K562 (cell line): ENCODE data around the gene RMC1. TPM values are rescaled to one million over a fixed set of nuclear protein-coding genes. Genes with fewer than 3 reads are reported as not detected.

Source experiments
- CBX2 ChIP-seq: fragments of 200-600 bp; sonication (generic); IDR thresholded peaks from one replicate; pipeline ENCODE4 v1.6.1; 2012; ENCODE audit warnings: mild to moderate bottlenecking, low read length, inconsistent platforms; ENCODE audit not compliant: insufficient read depth, poor library complexity, severe bottlenecking
- EHMT2 ChIP-seq: fragments of 450-650 bp; IDR thresholded peaks from 2 replicates; pipeline ENCODE4 v1.6.1; 2018; ENCODE audit warnings: antibody characterized with exemption
- FIP1L1 ChIP-seq: fragments of 200-400 bp; formaldehyde crosslinking; IDR thresholded peaks from 2 replicates; pipeline ENCODE4 v1.6.1; 2018; ENCODE audit warnings: mild to moderate bottlenecking, low read depth, low read length; ENCODE audit not compliant: poor library complexity, severe bottlenecking
- FOXA3 ChIP-seq, 2 experiments: fragments of 450-650 bp in 1 of 2; sonication (generic) in 1 of 2; formaldehyde crosslinking; IDR thresholded peaks in 1 of 2; conservative IDR thresholded peaks in 1 of 2; 2 replicates each; pipeline versions ENCODE4 v1.4.0 to v1.8.0; 2020 to 2022; ENCODE audit warnings: mild to moderate bottlenecking in 2 of 2, missing genetic modification reagents in 1 of 2
- GTF2A2 ChIP-seq: IDR thresholded peaks from 2 replicates; pipeline ENCODE4 v1.6.1; 2016; ENCODE audit warnings: mild to moderate bottlenecking, missing genetic modification characterization, missing compliant biosample characterization
- JUNB ChIP-seq: fragments of 450-650 bp; formaldehyde crosslinking; conservative IDR thresholded peaks from 2 replicates; pipeline ENCODE4 v1.4.0; 2020; ENCODE audit warnings: mild to moderate bottlenecking
- KAT8 ChIP-seq: fragments of 450-650 bp; IDR thresholded peaks from 2 replicates; pipeline ENCODE4 v1.6.1; 2016; ENCODE audit warnings: low read depth, mild to moderate bottlenecking
- MCM3 ChIP-seq: fragments of 450-650 bp; IDR thresholded peaks from 2 replicates; pipeline ENCODE4 v1.6.1; 2016
- MTA1 ChIP-seq: fragments of 450-650 bp; IDR thresholded peaks from 2 replicates; pipeline ENCODE4 v1.6.1; 2017; ENCODE audit warnings: borderline replicate concordance
- NCOR1 ChIP-seq: fragments of 450-650 bp; IDR thresholded peaks from 2 replicates; pipeline ENCODE4 v1.6.1; 2016; ENCODE audit warnings: mild to moderate bottlenecking, moderate library complexity
- TAF9B ChIP-seq: fragments of 450-650 bp; IDR thresholded peaks from 2 replicates; pipeline ENCODE4 v1.6.1; 2018; ENCODE audit warnings: mild to moderate bottlenecking; ENCODE audit not compliant: partially characterized antibody
- TCFL5 ChIP-seq: fragments of 250-450 bp; sonication (Bioruptor Pico); conservative IDR thresholded peaks from 2 replicates; pipeline ENCODE4 v1.6.1; 2021; ENCODE audit warnings: mild to moderate bottlenecking, moderate library complexity, matching md5 sums
- XRCC4 ChIP-seq: IDR thresholded peaks from one replicate; pipeline ENCODE4 v1.6.1; 2011; ENCODE audit not compliant: insufficient read depth, insufficient read length; ENCODE audit errors: extremely low read depth
- ZNF143 ChIP-seq: sonication (generic); formaldehyde crosslinking; IDR thresholded peaks from 2 replicates; pipeline ENCODE4 v1.9.0; 2022; ENCODE audit warnings: mild to moderate bottlenecking, missing genetic modification reagents
- ZNF586 ChIP-seq: fragments of 450-650 bp; formaldehyde crosslinking; conservative IDR thresholded peaks from 2 replicates; pipeline ENCODE4 v1.4.0; 2020; ENCODE audit warnings: mild to moderate bottlenecking, moderate library complexity
- ZZZ3 ChIP-seq: fragments of 450-650 bp; IDR thresholded peaks from 2 replicates; pipeline ENCODE4 v1.6.1; 2016; ENCODE audit warnings: antibody characterized with exemption, mild to moderate bottlenecking, moderate library complexity
- polyA plus RNA-seq, 8 experiments: library from polyadenylated mRNA; depleted of rRNA in 4 of 8; stranded (reverse) in 5 of 8; unstranded in 3 of 8; fragments of >200 nt; fragmentation: Nextera tagmentation in 2 of 8; fragmentation: Illumina TruSeq in 1 of 8; extraction: Ambion mirVana in 2 of 8; extraction: Trizol in 1 of 8; gene quantifications; 2 replicates each; pipeline versions ENCODE4 v1.2.1 to v1.2.3, GENCODE V29; 2011 to 2014; ENCODE audit warnings: inconsistent platforms in 1 of 8, missing spikeins in 1 of 8
- total RNA-seq, 7 experiments: library from RNA; depleted of rRNA in 6 of 7; stranded (reverse); fragments of >200 nt in 6 of 7; fragmentation: Illumina TruSeq in 2 of 7; extraction: Trizol in 2 of 7; gene quantifications; 2 replicates each; pipeline versions ENCODE4 v1.2.1 to v1.2.3, GENCODE V29; 2011 to 2021; ENCODE audit warnings: low replicate concordance in 1 of 7
- TF ChIP-seq, protein P1 (sequence below): conservative IDR thresholded peaks from 2 replicates; pipeline ENCODE4 v1.6.1; 2011; ENCODE audit warnings: low read depth, mild to moderate bottlenecking, low read length; ENCODE audit not compliant: control insufficient read depth
- TF ChIP-seq, protein P2 (sequence below): IDR thresholded peaks from 2 replicates; pipeline ENCODE4 v1.6.1; 2011; ENCODE audit warnings: borderline replicate concordance, low read depth, mild to moderate bottlenecking, moderate library complexity, low read length; ENCODE audit not compliant: insufficient read depth, poor library complexity, severe bottlenecking
- TF ChIP-seq, protein P3 (sequence below): fragments of 450-650 bp; IDR thresholded peaks from 2 replicates; pipeline ENCODE4 v1.6.1; 2018; ENCODE audit not compliant: partially characterized antibody

Gene RMC1
- total and polyA plus RNA-seq, 9 of the 15 experiments (the other 6 are each of a cell fraction or from before 2014, with no cell fraction given), result 7.5 to 42.4 (median 35.5) TPM

DNA sequence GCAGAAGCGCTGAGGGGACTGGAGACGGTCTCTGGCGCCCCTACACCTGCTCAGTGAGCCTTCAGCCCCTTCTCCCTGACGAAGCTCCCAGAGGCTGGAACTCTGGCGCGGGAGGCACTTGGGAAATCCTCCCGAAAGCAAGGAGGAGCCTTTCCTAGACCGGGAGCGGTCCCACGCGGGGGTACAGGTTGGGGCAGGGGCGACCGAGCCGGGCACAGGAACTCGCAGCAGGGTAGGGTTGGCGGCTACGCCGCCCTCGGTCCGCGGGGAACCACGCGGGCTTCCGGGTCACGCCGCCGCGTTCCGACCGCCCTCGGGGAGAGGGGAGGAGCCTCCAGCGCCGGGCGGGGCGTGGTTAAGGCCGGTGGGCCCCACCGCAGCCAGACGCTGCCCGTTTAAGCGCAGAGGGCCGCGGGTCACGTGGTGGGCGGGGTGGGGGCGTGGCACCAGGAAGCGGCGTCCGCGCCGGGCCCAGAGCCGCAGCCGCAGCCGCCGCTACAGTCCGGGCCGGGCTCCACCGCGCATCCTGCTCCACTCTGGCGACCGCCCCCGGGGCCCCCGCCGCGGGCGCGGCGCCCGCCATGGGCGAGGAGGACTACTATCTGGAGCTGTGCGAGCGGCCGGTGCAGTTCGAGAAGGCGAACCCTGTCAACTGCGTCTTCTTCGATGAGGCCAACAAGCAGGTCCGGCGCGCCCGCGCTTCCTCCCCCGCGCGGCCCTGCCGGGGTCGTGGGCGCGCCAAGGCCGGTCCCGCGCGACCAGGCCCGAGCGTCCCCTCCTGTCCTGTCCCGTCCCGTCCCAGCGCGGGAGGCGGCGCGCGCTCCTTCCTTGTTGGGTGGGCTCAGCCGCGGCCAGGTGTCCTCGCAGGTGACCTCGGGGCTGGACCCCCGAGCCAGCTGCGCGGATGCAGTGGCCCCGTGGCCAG, at the start of gene RMC1 (continued):
- TF ChIP-seq FOXA3 (CRISPR knock-in tag; conservative IDR thresholded peaks at IDR 0.05 in 1 of 2, IDR thresholded peaks at IDR 0.05 in 1 of 2), result no peak
- no peak for TF ChIP-seq XRCC4
- TF ChIP-seq JUNB (CRISPR knock-in tag), result no peak
- 0 out of 2 replicates have a peak, but pooled peaks have one; percentile 24 for TF ChIP-seq MTA1
- TF ChIP-seq, protein P1, sequence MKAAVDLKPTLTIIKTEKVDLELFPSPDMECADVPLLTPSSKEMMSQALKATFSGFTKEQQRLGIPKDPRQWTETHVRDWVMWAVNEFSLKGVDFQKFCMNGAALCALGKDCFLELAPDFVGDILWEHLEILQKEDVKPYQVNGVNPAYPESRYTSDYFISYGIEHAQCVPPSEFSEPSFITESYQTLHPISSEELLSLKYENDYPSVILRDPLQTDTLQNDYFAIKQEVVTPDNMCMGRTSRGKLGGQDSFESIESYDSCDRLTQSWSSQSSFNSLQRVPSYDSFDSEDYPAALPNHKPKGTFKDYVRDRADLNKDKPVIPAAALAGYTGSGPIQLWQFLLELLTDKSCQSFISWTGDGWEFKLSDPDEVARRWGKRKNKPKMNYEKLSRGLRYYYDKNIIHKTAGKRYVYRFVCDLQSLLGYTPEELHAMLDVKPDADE, result peak; percentile 94
- TF ChIP-seq, protein P2, sequence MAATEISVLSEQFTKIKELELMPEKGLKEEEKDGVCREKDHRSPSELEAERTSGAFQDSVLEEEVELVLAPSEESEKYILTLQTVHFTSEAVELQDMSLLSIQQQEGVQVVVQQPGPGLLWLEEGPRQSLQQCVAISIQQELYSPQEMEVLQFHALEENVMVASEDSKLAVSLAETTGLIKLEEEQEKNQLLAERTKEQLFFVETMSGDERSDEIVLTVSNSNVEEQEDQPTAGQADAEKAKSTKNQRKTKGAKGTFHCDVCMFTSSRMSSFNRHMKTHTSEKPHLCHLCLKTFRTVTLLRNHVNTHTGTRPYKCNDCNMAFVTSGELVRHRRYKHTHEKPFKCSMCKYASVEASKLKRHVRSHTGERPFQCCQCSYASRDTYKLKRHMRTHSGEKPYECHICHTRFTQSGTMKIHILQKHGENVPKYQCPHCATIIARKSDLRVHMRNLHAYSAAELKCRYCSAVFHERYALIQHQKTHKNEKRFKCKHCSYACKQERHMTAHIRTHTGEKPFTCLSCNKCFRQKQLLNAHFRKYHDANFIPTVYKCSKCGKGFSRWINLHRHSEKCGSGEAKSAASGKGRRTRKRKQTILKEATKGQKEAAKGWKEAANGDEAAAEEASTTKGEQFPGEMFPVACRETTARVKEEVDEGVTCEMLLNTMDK, result peak; percentile 29
- TF ChIP-seq ZNF586 (CRISPR knock-in tag), result no peak
- no peak for TF ChIP-seq FIP1L1
- TF ChIP-seq ZZZ3, result no peak
- TF ChIP-seq GTF2A2 (tag), result no peak
- TF ChIP-seq CBX2, result no peak
- no peak for TF ChIP-seq KAT8
- no peak for TF ChIP-seq ZNF143 (CRISPR knock-in tag)
- no peak for TF ChIP-seq TAF9B
- no peak for TF ChIP-seq EHMT2
- TF ChIP-seq MCM3, result no peak
- 0 out of 2 replicates have a peak, but pooled peaks have one; percentile 4 for TF ChIP-seq NCOR1
- TF ChIP-seq TCFL5 (CRISPR knock-in tag), result no peak
- TF ChIP-seq, protein P3, sequence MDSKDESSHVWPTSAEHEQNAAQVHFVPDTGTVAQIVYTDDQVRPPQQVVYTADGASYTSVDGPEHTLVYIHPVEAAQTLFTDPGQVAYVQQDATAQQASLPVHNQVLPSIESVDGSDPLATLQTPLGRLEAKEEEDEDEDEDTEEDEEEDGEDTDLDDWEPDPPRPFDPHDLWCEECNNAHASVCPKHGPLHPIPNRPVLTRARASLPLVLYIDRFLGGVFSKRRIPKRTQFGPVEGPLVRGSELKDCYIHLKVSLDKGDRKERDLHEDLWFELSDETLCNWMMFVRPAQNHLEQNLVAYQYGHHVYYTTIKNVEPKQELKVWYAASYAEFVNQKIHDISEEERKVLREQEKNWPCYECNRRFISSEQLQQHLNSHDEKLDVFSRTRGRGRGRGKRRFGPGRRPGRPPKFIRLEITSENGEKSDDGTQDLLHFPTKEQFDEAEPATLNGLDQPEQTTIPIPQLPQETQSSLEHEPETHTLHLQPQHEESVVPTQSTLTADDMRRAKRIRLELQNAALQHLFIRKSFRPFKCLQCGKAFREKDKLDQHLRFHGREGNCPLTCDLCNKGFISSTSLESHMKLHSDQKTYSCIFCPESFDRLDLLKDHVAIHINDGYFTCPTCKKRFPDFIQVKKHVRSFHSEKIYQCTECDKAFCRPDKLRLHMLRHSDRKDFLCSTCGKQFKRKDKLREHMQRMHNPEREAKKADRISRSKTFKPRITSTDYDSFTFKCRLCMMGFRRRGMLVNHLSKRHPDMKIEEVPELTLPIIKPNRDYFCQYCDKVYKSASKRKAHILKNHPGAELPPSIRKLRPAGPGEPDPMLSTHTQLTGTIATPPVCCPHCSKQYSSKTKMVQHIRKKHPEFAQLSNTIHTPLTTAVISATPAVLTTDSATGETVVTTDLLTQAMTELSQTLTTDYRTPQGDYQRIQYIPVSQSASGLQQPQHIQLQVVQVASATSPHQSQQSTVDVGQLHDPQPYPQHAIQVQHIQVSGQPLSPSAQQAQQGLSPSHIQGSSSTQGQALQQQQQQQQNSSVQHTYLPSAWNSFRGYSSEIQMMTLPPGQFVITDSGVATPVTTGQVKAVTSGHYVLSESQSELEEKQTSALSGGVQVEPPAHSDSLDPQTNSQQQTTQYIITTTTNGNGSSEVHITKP, result peak; percentile 36
